CD14-positive monocyte (primary cell): ENCODE results near the gene LRIT1. TPM values are rescaled to one million over a fixed set of nuclear protein-coding genes. Genes with fewer than 3 reads are reported as not detected.
A peak's percentile ranks its signal among the peaks of the same experiment; 100 is the strongest.

ENCODE experiments used
- DNase-seq, 3 donors: peaks; one replicate each; pipeline ENCODE4 v3.0.0-alpha.2; 2011 to 2022
- H2AFZ ChIP-seq: 2 replicates; pipeline ENCODE4 v1.6.0; 2012; ENCODE audit warnings: mild to moderate bottlenecking, low read depth, low read length, inconsistent platforms; ENCODE audit not compliant: insufficient read depth, poor library complexity, severe bottlenecking
- H3K27ac ChIP-seq, 2 donors: 1 replicate in 1 of 2; 2 replicates in 1 of 2; pipeline ENCODE4 v1.5.1; 2012 to 2013; ENCODE audit warnings: low read length in 2 of 2, control low read depth in 1 of 2, inconsistent platforms in 1 of 2, low read depth in 1 of 2, mild to moderate bottlenecking in 1 of 2
- H3K27me3 ChIP-seq, 2 donors: one replicate each; pipeline versions ENCODE4 v1.6.0 to v1.6.1; 2011 to 2013; ENCODE audit warnings: low read length in 2 of 2; ENCODE audit not compliant: control insufficient read depth in 2 of 2, insufficient read depth in 2 of 2
- H3K36me3 ChIP-seq, 2 donors: replicated peaks in 1 of 2; 1 replicate in 1 of 2; 2 replicates in 1 of 2; pipeline versions ENCODE4 v1.5.1 to v1.6.1; 2012 to 2013; ENCODE audit warnings: low read length in 2 of 2, control low read depth in 1 of 2, inconsistent platforms in 1 of 2, mild to moderate bottlenecking in 1 of 2; ENCODE audit not compliant: insufficient read depth in 2 of 2, control insufficient read depth in 1 of 2
- H3K4me1 ChIP-seq, 2 donors: 1 replicate in 1 of 2; 2 replicates in 1 of 2; pipeline versions ENCODE4 v1.5.1 to v1.6.1; 2012 to 2013; ENCODE audit warnings: low read length in 2 of 2, control low read depth in 1 of 2, inconsistent platforms in 1 of 2, mild to moderate bottlenecking in 1 of 2, moderate library complexity in 1 of 2; ENCODE audit not compliant: insufficient read depth in 2 of 2, control insufficient read depth in 1 of 2
- H3K4me2 ChIP-seq: replicated peaks from 2 replicates; pipeline ENCODE3; 2012; ENCODE audit warnings: low read length, moderate library complexity, mild to moderate bottlenecking; ENCODE audit not compliant: poor library complexity, severe bottlenecking; ENCODE audit errors: extremely low read depth
- H3K4me3 ChIP-seq, 3 experiments: fragments of 200-600 bp in 1 of 3; sonication (generic) in 1 of 3; replicated peaks in 1 of 3; 1 replicate in 2 of 3; 2 replicates in 1 of 3; pipeline ENCODE4 v1.5.1; 2011 to 2013; ENCODE audit warnings: low read length in 3 of 3, mild to moderate bottlenecking in 3 of 3, control low read depth in 2 of 3, low read depth in 2 of 3, inconsistent platforms in 1 of 3, moderate library complexity in 1 of 3
- H3K79me2 ChIP-seq: 2 replicates; pipeline ENCODE4 v1.6.0; 2012; ENCODE audit warnings: mild to moderate bottlenecking, control low read depth, inconsistent platforms, low read length, moderate library complexity; ENCODE audit not compliant: insufficient read depth
- H3K9ac ChIP-seq: 2 replicates; pipeline ENCODE4 v1.6.0; 2017; ENCODE audit warnings: low read length, mild to moderate bottlenecking; ENCODE audit not compliant: insufficient read depth, poor library complexity, severe bottlenecking
- H3K9me3 ChIP-seq, 2 donors: replicated peaks in 1 of 2; 1 replicate in 1 of 2; 2 replicates in 1 of 2; pipeline versions ENCODE4 v1.5.1 to v1.6.1; 2012 to 2013; ENCODE audit warnings: low read length in 2 of 2, control low read depth in 1 of 2; ENCODE audit not compliant: control insufficient read depth in 1 of 2, insufficient read depth in 1 of 2
- H4K20me1 ChIP-seq: 2 replicates; pipeline ENCODE4 v1.6.0; 2012; ENCODE audit warnings: mild to moderate bottlenecking, low read length, control low read depth, moderate library complexity; ENCODE audit not compliant: insufficient read depth
- H3K27ac Mint-ChIP-seq, 7 donors: one replicate each; pipeline ENCODE4 v1.8.0; 2020; ENCODE audit warnings: mild to moderate bottlenecking in 7 of 7, mixed read lengths in 7 of 7, moderate library complexity in 6 of 7, inconsistent platforms in 2 of 7
- H3K27me3 Mint-ChIP-seq, 3 donors: one replicate each; pipeline ENCODE4 v1.8.0; 2021 to 2022; ENCODE audit warnings: low read depth in 3 of 3, mild to moderate bottlenecking in 3 of 3, mixed read lengths in 3 of 3, moderate library complexity in 3 of 3, inconsistent platforms in 1 of 3
- H3K36me3 Mint-ChIP-seq, 2 donors: one replicate each; pipeline ENCODE4 v1.8.0; 2020; ENCODE audit warnings: mixed read lengths in 2 of 2, inconsistent platforms in 1 of 2, mild to moderate bottlenecking in 1 of 2
- H3K4me1 Mint-ChIP-seq: one replicate; pipeline ENCODE4 v1.8.0; 2020; ENCODE audit warnings: mild to moderate bottlenecking, mixed read lengths
- H3K4me3 Mint-ChIP-seq, 2 donors: one replicate each; pipeline ENCODE4 v1.8.0; 2020; ENCODE audit warnings: mild to moderate bottlenecking in 2 of 2, mixed read lengths in 2 of 2, moderate library complexity in 1 of 2
- H3K9me3 Mint-ChIP-seq, 7 donors: one replicate each; pipeline ENCODE4 v1.8.0; 2020 to 2022; ENCODE audit warnings: mixed read lengths in 7 of 7, mild to moderate bottlenecking in 6 of 7, moderate library complexity in 6 of 7, inconsistent platforms in 2 of 7
- whole genome bisulfite sequencing: methylation state at CpG from one replicate; pipeline ENCODE4 v1.1.5; 2013; ENCODE audit warnings: missing lambda C conversion rate; ENCODE audit not compliant: insufficient coverage; 5-methylcytosine and 5-hydroxymethylcytosine counted together
- intact Hi-C, 2 donors: fragments of 100-400 bp; cut with micrococcal nuclease; formaldehyde crosslinking; loops; one replicate each; pipeline versions ENCODE4 v1.15.0 to v1.15.1; 2023
- polyA plus RNA-seq, 3 donors: library from polyadenylated mRNA; depleted of rRNA in 1 of 3; unstranded in 2 of 3; stranded (reverse) in 1 of 3; fragments of 300-500 nt in 2 of 3; fragments of >200 nt in 1 of 3; fragmentation: Illumina TruSeq in 2 of 3; gene quantifications; 1 replicate in 2 of 3; 2 replicates in 1 of 3; pipeline ENCODE4 v1.2.3, GENCODE V29; 2012 to 2021
- TF ChIP-seq, protein P1 (sequence below): fragments of 200-600 bp; IDR thresholded peaks from one replicate; pipeline ENCODE4 v1.8.0; 2022; ENCODE audit warnings: antibody characterized with exemption, mild to moderate bottlenecking

Gene LRIT1
- polyA plus RNA-seq, 3 donors = not detected

DNA sequence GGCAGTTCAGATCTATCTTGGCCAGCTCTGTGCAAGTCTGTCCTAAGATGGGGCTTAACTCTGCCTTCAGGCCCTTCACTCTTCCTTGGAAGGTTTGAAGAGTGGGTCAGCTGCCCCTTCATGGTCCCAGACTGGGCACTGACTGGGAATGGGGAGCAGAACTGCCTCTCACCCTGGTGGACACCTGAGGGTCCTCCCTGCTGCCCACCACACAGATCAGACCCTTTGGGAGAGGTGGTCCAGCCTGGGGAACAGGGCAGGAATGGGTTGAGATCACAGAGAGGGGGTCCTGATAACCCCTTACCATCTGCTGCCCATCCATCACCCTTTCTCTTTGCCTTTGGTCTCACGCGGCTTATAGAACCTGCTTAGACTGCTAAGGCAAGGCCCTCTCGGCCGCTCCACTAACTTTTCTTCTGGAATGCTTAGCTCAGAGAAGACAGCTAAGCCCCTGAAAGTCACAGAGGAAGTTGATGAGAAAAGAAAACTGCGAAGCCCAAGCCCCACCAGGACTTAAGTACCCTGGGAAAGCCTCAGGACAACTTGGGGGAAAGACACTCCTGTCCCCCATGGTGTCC, 47.4 kb downstream of the LRIT1 start:
- peak overlapping the region in 1 of 2 donors; percentile 72 for H3K4me3 Mint-ChIP-seq
- Histone ChIP-seq H3K4me3 (peak overlapping the region in 1 of 3 experiments; percentile 20), H3K79me2 (no peaks in the 10 kb centered on the region), H3K27me3 (peaks cover 33 to 50% of the 10 kb centered on the region in 2 donors), H3K4me1 (no peaks in the 10 kb centered on the region), H3K4me2 (peak overlapping the region; percentile 42), H3K27ac (no peak overlapping the region), H2AFZ (peak overlapping the region; percentile 41), H3K9ac (peak overlapping the region; percentile 32), H3K36me3 (no peaks in the 10 kb centered on the region), H3K9me3 (peaks cover 0 to 13% of the 10 kb centered on the region in 2 donors), H4K20me1 (no peaks in the 10 kb centered on the region)
- intact Hi-C loops = no loop called here
- DNase-seq = no peak
- peaks cover 0 to 1% (median 0%) of the 10 kb centered on the region in 7 donors for H3K9me3 Mint-ChIP-seq
- peaks cover 37 to 59% (median 41%) of the 10 kb centered on the region in 3 donors for H3K27me3 Mint-ChIP-seq
- no peaks in the 10 kb centered on the region for H3K36me3 Mint-ChIP-seq
- H3K27ac Mint-ChIP-seq = no peak overlapping the region
- TF ChIP-seq, protein P1, sequence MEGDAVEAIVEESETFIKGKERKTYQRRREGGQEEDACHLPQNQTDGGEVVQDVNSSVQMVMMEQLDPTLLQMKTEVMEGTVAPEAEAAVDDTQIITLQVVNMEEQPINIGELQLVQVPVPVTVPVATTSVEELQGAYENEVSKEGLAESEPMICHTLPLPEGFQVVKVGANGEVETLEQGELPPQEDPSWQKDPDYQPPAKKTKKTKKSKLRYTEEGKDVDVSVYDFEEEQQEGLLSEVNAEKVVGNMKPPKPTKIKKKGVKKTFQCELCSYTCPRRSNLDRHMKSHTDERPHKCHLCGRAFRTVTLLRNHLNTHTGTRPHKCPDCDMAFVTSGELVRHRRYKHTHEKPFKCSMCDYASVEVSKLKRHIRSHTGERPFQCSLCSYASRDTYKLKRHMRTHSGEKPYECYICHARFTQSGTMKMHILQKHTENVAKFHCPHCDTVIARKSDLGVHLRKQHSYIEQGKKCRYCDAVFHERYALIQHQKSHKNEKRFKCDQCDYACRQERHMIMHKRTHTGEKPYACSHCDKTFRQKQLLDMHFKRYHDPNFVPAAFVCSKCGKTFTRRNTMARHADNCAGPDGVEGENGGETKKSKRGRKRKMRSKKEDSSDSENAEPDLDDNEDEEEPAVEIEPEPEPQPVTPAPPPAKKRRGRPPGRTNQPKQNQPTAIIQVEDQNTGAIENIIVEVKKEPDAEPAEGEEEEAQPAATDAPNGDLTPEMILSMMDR = no peak
- 33% methylated on average over 1 of the region's 5 CpGs for WGBS
- no peaks in the 10 kb centered on the region for H3K4me1 Mint-ChIP-seq

DNA sequence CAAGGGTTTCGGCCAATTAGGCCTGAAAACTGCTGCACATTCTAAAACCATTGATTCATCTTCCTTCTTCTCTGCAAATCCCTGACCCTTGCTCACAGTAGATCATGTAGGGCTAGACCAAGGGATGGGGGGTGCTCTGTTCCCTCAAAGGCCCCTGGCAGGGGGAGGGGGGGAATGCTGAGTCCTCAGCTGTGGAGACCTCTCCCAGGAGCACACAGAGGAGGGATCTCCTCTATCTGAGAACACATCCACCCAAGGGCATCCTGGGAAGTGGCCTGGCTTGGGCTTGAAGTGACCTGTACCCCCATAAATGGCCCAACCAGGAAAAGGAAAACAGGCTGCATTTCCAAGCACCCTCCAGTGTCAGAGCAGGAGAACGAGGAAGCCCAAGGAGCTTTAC, 48.0 kb downstream of the LRIT1 start:
- no peak overlapping the region for H3K4me3 ChIP-seq
- 75% methylated on average over 1 of the region's 2 CpGs for WGBS
- peaks cover 0 to 13% of the 10 kb centered on the region in 2 donors for H3K9me3 ChIP-seq
- no peak overlapping the region for H3K27ac ChIP-seq
- H2AFZ ChIP-seq = no peak overlapping the region
- no peak for DNase-seq
- no peaks in the 10 kb centered on the region for H3K4me1 Mint-ChIP-seq
- H3K9ac ChIP-seq = no peak overlapping the region
- intact Hi-C loops = no loop called here
- no peaks in the 10 kb centered on the region for H4K20me1 ChIP-seq
- no peak overlapping the region for H3K27ac Mint-ChIP-seq
- H3K36me3 Mint-ChIP-seq = no peaks in the 10 kb centered on the region
- H3K9me3 Mint-ChIP-seq = peaks cover 0 to 1% (median 0%) of the 10 kb centered on the region in 7 donors
- H3K36me3 ChIP-seq = no peaks in the 10 kb centered on the region
- TF ChIP-seq, protein P1 = no peak
- no peaks in the 10 kb centered on the region for H3K4me1 ChIP-seq
- H3K4me3 Mint-ChIP-seq = peak overlapping the region in 1 of 2 donors; percentile 39
- peaks cover 33 to 50% of the 10 kb centered on the region in 2 donors for H3K27me3 ChIP-seq
- peaks cover 35 to 59% (median 41%) of the 10 kb centered on the region in 3 donors for H3K27me3 Mint-ChIP-seq
- no peaks in the 10 kb centered on the region for H3K79me2 ChIP-seq
- no peak overlapping the region for H3K4me2 ChIP-seq
